ENCODE results near the gene B4GALT3.

B4GALT3 gene

DNA sequence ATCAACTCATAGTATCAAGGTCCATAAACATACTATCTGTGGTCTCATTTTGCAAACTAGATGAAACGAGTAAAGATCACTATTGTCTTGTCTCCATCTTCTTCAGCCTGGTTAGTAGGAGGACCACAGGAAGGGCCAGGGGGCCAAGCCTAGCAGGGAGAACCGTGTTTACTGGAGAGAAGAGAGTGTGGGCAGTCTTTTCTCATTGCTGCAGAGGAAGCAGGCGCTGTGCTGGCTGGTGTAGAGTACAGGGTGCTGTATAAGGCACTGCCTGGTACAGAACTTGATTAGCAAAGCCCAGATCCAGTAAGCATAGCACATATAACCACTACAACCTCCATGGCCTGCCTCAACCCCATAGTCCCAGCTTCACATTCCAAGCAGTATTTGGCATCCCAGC, 10.0 kb upstream of the B4GALT3 start:
- TF ChIP-seq TEAD4 (IDR thresholded peaks at IDR 0.05) (no peak), NFIC (IDR thresholded peaks at IDR 0.05) (no peak), EP300 (IDR thresholded peaks at IDR 0.05; ENCODE audit: borderline replicate concordance) (no peak), USF1 (IDR thresholded peaks at IDR 0.05) (no peak), RAD21 (IDR thresholded peaks at IDR 0.05; ENCODE audit: low read depth) (no peak), EGR1 (IDR thresholded peaks at IDR 0.05) (no peak), ZBTB7A (IDR thresholded peaks at IDR 0.05; ENCODE audit: low read depth) (no peak), CREB1 (IDR thresholded peaks at IDR 0.05; ENCODE audit: low read depth) (no peak), CEBPB (IDR thresholded peaks at IDR 0.05) (no peak), TCF12 (IDR thresholded peaks at IDR 0.05; ENCODE audit: low read depth) (no peak), REST (IDR thresholded peaks at IDR 0.05; ENCODE audit: low read depth) (no peak), FOXM1 (IDR thresholded peaks at IDR 0.05; ENCODE audit: borderline replicate concordance, low read depth) (no peak), TAF1 (IDR thresholded peaks at IDR 0.05; ENCODE audit: low read depth) (no peak), YY1 (IDR thresholded peaks at IDR 0.05; ENCODE audit: low read depth) (no peak)
- TF ChIP-seq, protein P1, sequence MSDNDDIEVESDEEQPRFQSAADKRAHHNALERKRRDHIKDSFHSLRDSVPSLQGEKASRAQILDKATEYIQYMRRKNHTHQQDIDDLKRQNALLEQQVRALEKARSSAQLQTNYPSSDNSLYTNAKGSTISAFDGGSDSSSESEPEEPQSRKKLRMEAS (IDR thresholded peaks at IDR 0.05): no peak

GRCh38 chr1:161185732-161186311, 8.5 kb upstream of the B4GALT3 start:
- TF ChIP-seq TAF1 (IDR thresholded peaks at IDR 0.05; ENCODE audit: low read depth) (no peak), EP300 (IDR thresholded peaks at IDR 0.05; ENCODE audit: borderline replicate concordance) (no peak)

- no peak for TF ChIP-seq REST (IDR thresholded peaks at IDR 0.05; ENCODE audit: low read depth)
- no peak for TF ChIP-seq EGR1 (IDR thresholded peaks at IDR 0.05)
- no peak for TF ChIP-seq USF1 (IDR thresholded peaks at IDR 0.05)
- no peak for TF ChIP-seq YY1 (IDR thresholded peaks at IDR 0.05; ENCODE audit: low read depth)
- TF ChIP-seq CREB1 (IDR thresholded peaks at IDR 0.05; ENCODE audit: low read depth): no peak
- TF ChIP-seq, protein P1 (IDR thresholded peaks at IDR 0.05): no peak
- no peak for TF ChIP-seq TAF1 (IDR thresholded peaks at IDR 0.05; ENCODE audit: low read depth)
Measured at GRCh38 chr1:161185282-161185682, 8.0 kb upstream of the B4GALT3 start.

- no peak for TF ChIP-seq CREB1 (IDR thresholded peaks at IDR 0.05; ENCODE audit: low read depth)
Measured at GRCh38 chr1:161182214-161182613, 4.9 kb upstream of the B4GALT3 start.

- TF ChIP-seq RAD21 (IDR thresholded peaks at IDR 0.05; ENCODE audit: low read depth) (0 out of 2 replicates have a peak, but pooled peaks have one; percentile 15), TCF12 (IDR thresholded peaks at IDR 0.05; ENCODE audit: low read depth) (no peak), NFIC (IDR thresholded peaks at IDR 0.05) (no peak)
Measured at GRCh38 chr1:161180639-161181038, 3.3 kb upstream of the B4GALT3 start.

- TF ChIP-seq EGR1 (IDR thresholded peaks at IDR 0.05) (no peak), USF1 (IDR thresholded peaks at IDR 0.05) (no peak), EP300 (IDR thresholded peaks at IDR 0.05; ENCODE audit: borderline replicate concordance) (no peak), REST (IDR thresholded peaks at IDR 0.05; ENCODE audit: low read depth) (no peak), FOXM1 (IDR thresholded peaks at IDR 0.05; ENCODE audit: borderline replicate concordance, low read depth) (no peak), TEAD4 (IDR thresholded peaks at IDR 0.05) (no peak), YY1 (IDR thresholded peaks at IDR 0.05; ENCODE audit: low read depth) (no peak), RAD21 (IDR thresholded peaks at IDR 0.05; ENCODE audit: low read depth) (no peak), CEBPB (IDR thresholded peaks at IDR 0.05) (no peak), NFIC (IDR thresholded peaks at IDR 0.05) (no peak)
- TF ChIP-seq, protein P1 (IDR thresholded peaks at IDR 0.05): no peak
Measured at GRCh38 chr1:161179698-161180097, 2.4 kb upstream of the B4GALT3 start.

Data from Ishikawa (cell line).